HepG2 (cell line): ENCODE results near the gene MTFP1. TPM values are rescaled to one million over a fixed set of nuclear protein-coding genes. Genes with fewer than 3 reads are reported as not detected.
A peak's percentile ranks its signal among the peaks of the same experiment; 100 is the strongest.

Experiments
- CCAR2 ChIP-seq: fragments of 200-400 bp; formaldehyde crosslinking; optimal IDR thresholded peaks from 2 replicates; pipeline ENCODE3; 2018; ENCODE audit warnings: low read depth, mild to moderate bottlenecking, low read length, moderate library complexity
- ELF4 ChIP-seq: sonication (generic); formaldehyde crosslinking; IDR thresholded peaks from 2 replicates; pipeline ENCODE4 v1.5.0; 2020; ENCODE audit warnings: missing genetic modification reagents, mild to moderate bottlenecking, moderate library complexity, borderline replicate concordance
- EP300 ChIP-seq, 3 experiments: sonication (generic) in 1 of 3; formaldehyde crosslinking in 1 of 3; IDR thresholded peaks; 2 replicates each; pipeline versions ENCODE4 v1.5.1 to v1.6.1; 2011 to 2020; ENCODE audit warnings: low read depth in 2 of 3, low read length in 2 of 3, borderline replicate concordance in 1 of 3, improper control_type of control experiment in 1 of 3, mild to moderate bottlenecking in 1 of 3, missing genetic modification reagents in 1 of 3, moderate library complexity in 1 of 3
- GATAD1 ChIP-seq: IDR thresholded peaks from 2 replicates; pipeline ENCODE4 v1.6.1; 2016; ENCODE audit warnings: missing genetic modification reagents, missing compliant biosample characterization
- GFI1 ChIP-seq: sonication (generic); formaldehyde crosslinking; IDR thresholded peaks from 2 replicates; pipeline ENCODE4 v1.5.0; 2020; ENCODE audit warnings: missing genetic modification reagents, mild to moderate bottlenecking, borderline replicate concordance
- HHEX ChIP-seq: IDR thresholded peaks from 2 replicates; pipeline ENCODE4 v1.6.1; 2016; ENCODE audit warnings: control low read depth
- HNF1B ChIP-seq: sonication (generic); formaldehyde crosslinking; IDR thresholded peaks from 2 replicates; pipeline ENCODE4 v1.5.1; 2020; ENCODE audit warnings: mild to moderate bottlenecking, moderate library complexity, missing genetic modification reagents
- KAT2B ChIP-seq: fragments of 150-350 bp; IDR thresholded peaks from 2 replicates; pipeline ENCODE4 v1.6.1; 2014; ENCODE audit warnings: low read depth, low read length, borderline replicate concordance
- KDM1A ChIP-seq: IDR thresholded peaks from 2 replicates; pipeline ENCODE4 v1.6.1; 2016; ENCODE audit warnings: missing compliant biosample characterization
- MAFF ChIP-seq: IDR thresholded peaks from 2 replicates; pipeline ENCODE4 v1.6.1; 2011; ENCODE audit warnings: low read depth, low read length, improper control_type of control experiment
- POLR2G ChIP-seq: fragments of 200-400 bp; formaldehyde crosslinking; IDR thresholded peaks from 2 replicates; pipeline ENCODE4 v1.6.1; 2018; ENCODE audit warnings: mild to moderate bottlenecking, low read depth, low read length, moderate library complexity
- SIX4 ChIP-seq: sonication (generic); formaldehyde crosslinking; IDR thresholded peaks from 2 replicates; pipeline ENCODE4 v1.4.0; 2020; ENCODE audit warnings: missing genetic modification reagents
- STAT6 ChIP-seq: sonication (generic); formaldehyde crosslinking; IDR thresholded peaks from 2 replicates; pipeline ENCODE4 v1.4.0; 2020; ENCODE audit warnings: missing genetic modification reagents, mild to moderate bottlenecking, borderline replicate concordance
- TFAP4 ChIP-seq: sonication (generic); IDR thresholded peaks from 2 replicates; pipeline ENCODE4 v1.6.1; 2016; ENCODE audit warnings: low read depth, borderline replicate concordance
- THAP8 ChIP-seq: sonication (generic); formaldehyde crosslinking; IDR thresholded peaks from 2 replicates; pipeline ENCODE4 v1.5.1; 2020; ENCODE audit warnings: missing genetic modification reagents, mild to moderate bottlenecking, borderline replicate concordance
- YEATS2 ChIP-seq: sonication (generic); formaldehyde crosslinking; IDR thresholded peaks from 2 replicates; pipeline ENCODE4 v1.4.0; 2020; ENCODE audit warnings: missing genetic modification reagents, borderline replicate concordance
- ZBTB1 ChIP-seq: sonication (generic); formaldehyde crosslinking; IDR thresholded peaks from 2 replicates; pipeline ENCODE4 v1.4.0; 2020; ENCODE audit warnings: missing genetic modification reagents, borderline replicate concordance
- ZFP62 ChIP-seq: sonication (generic); formaldehyde crosslinking; IDR thresholded peaks from 2 replicates; pipeline ENCODE4 v1.4.0; 2020; ENCODE audit warnings: missing genetic modification reagents
- ZKSCAN8 ChIP-seq: IDR thresholded peaks from 2 replicates; pipeline ENCODE4 v1.6.1; 2016; ENCODE audit warnings: borderline replicate concordance, missing genetic modification reagents, missing compliant biosample characterization
- ZNF558 ChIP-seq: sonication (generic); formaldehyde crosslinking; IDR thresholded peaks from 2 replicates; pipeline ENCODE4 v1.9.0; 2022; ENCODE audit warnings: mild to moderate bottlenecking, missing genetic modification reagents, borderline replicate concordance
- ZNF674 ChIP-seq: sonication (generic); formaldehyde crosslinking; IDR thresholded peaks from 2 replicates; pipeline ENCODE4 v1.5.0; 2020; ENCODE audit warnings: low read depth, mild to moderate bottlenecking, missing genetic modification reagents
- ZSCAN25 ChIP-seq: sonication (generic); formaldehyde crosslinking; IDR thresholded peaks from 2 replicates; pipeline ENCODE4 v1.8.0; 2022; ENCODE audit warnings: mild to moderate bottlenecking, missing genetic modification reagents
- polyA plus RNA-seq, 8 experiments: library from polyadenylated mRNA; depleted of rRNA in 3 of 8; stranded (reverse) in 7 of 8; unstranded in 1 of 8; fragments of >200 nt; fragmentation: Illumina TruSeq in 4 of 8; extraction: Trizol in 4 of 8; gene quantifications; 2 replicates each; pipeline versions ENCODE4 v1.2.1 to v1.2.3, GENCODE V29; 2011 to 2016; ENCODE audit warnings: low read depth in 4 of 8, missing spikeins in 1 of 8, mixed read lengths in 1 of 8; ENCODE audit not compliant: insufficient read depth in 1 of 8
- total RNA-seq, 5 experiments: library from RNA; depleted of rRNA; stranded (reverse); fragments of >200 nt; fragmentation: Illumina TruSeq; extraction: Trizol; gene quantifications; 2 replicates each; pipeline ENCODE4 v1.2.3, GENCODE V29; 2016; ENCODE audit warnings: low read depth in 1 of 5

The MTFP1 gene
- total and polyA plus RNA-seq, 2 of the 13 experiments (the other 11 are each of a cell fraction or from before 2014, with no cell fraction given), result 29.5 to 45.6 TPM

- TF ChIP-seq CCAR2, result no peak
- no peak for TF ChIP-seq YEATS2 (CRISPR knock-in tag)
- TF ChIP-seq ZBTB1, result no peak
- TF ChIP-seq HNF1B (CRISPR knock-in tag), result 0 out of 2 replicates have a peak, but pooled peaks have one; percentile 75
- TF ChIP-seq ZNF558 (CRISPR knock-in tag), result 0 out of 2 replicates have a peak, but pooled peaks have one; percentile 10
- TF ChIP-seq ELF4 (CRISPR knock-in tag), result no peak
- no peak for TF ChIP-seq THAP8 (CRISPR knock-in tag)
- no peak for TF ChIP-seq KDM1A (CRISPR knock-in tag)
- no peak; a peak in 1 of 4 replicates for TF ChIP-seq EP300 (IDR thresholded peaks at IDR 0.05; ENCODE audit: low read depth in 2 of 2, low read length in 2 of 2)
- TF ChIP-seq EP300 (CRISPR knock-in tag; IDR thresholded peaks at IDR 0.05; ENCODE audit: borderline replicate concordance), result peak; percentile 22; the same call in 1 of the 2 replicates
- no peak for TF ChIP-seq STAT6 (CRISPR knock-in tag)
- no peak for TF ChIP-seq GFI1
- TF ChIP-seq ZNF674, result no peak
- no peak for TF ChIP-seq SIX4
- TF ChIP-seq ZFP62 (CRISPR knock-in tag), result no peak
- peak; percentile 16; the same call in 1 of the 2 replicates for TF ChIP-seq MAFF
- 0 out of 2 replicates have a peak, but pooled peaks have one; percentile 35 for TF ChIP-seq ZKSCAN8
- TF ChIP-seq TFAP4, result peak; percentile 66; the same call in 1 of the 2 replicates
- TF ChIP-seq GATAD1 (CRISPR knock-in tag), result 0 out of 2 replicates have a peak, but pooled peaks have one; percentile 11
- TF ChIP-seq ZSCAN25 (CRISPR knock-in tag), result no peak
- no peak for TF ChIP-seq KAT2B
- peak; percentile 28; the same call in 1 of the 2 replicates for TF ChIP-seq POLR2G
- TF ChIP-seq HHEX (CRISPR knock-in tag), result no peak
Measured at GRCh38 chr22:30422481-30423300, 2.9 kb upstream of the MTFP1 start (continued).
